ENCODE results near the gene RPS6KB1. TPM values are rescaled to one million over a fixed set of nuclear protein-coding genes. Genes with fewer than 3 reads are reported as not detected.
"Not testable (repeated sequence)": the region's sequence is repeated elsewhere in the genome, so short reads cannot be mapped to it uniquely, and the experiment has no call there.

RPS6KB1 gene
- total and polyA plus RNA-seq, 10 donors: 8.2 to 51.5 (median 45.8) TPM

GRCh38 chr17:59950049-59950448 is 57.1 kb downstream of the RPS6KB1 start:
- Histone ChIP-seq H3K9me3 (no peaks in the 10 kb centered on the region), H3K4me3 (no peak overlapping the region), H3K27ac (no peak overlapping the region), H3K27me3 (replicated peaks in 1 of 7) (no peaks in the 10 kb centered on the region), H3K36me3 (peaks cover 0 to 94% (median 53%) of the 10 kb centered on the region in 6 donors), H3K4me1 (no peaks in the 10 kb centered on the region)
- DNase-seq: no peak
- WGBS, 5 donors: 94 to 97% (median 94%) methylated on average over 3 of the region's 3 CpGs
- TF ChIP-seq, protein P1, sequence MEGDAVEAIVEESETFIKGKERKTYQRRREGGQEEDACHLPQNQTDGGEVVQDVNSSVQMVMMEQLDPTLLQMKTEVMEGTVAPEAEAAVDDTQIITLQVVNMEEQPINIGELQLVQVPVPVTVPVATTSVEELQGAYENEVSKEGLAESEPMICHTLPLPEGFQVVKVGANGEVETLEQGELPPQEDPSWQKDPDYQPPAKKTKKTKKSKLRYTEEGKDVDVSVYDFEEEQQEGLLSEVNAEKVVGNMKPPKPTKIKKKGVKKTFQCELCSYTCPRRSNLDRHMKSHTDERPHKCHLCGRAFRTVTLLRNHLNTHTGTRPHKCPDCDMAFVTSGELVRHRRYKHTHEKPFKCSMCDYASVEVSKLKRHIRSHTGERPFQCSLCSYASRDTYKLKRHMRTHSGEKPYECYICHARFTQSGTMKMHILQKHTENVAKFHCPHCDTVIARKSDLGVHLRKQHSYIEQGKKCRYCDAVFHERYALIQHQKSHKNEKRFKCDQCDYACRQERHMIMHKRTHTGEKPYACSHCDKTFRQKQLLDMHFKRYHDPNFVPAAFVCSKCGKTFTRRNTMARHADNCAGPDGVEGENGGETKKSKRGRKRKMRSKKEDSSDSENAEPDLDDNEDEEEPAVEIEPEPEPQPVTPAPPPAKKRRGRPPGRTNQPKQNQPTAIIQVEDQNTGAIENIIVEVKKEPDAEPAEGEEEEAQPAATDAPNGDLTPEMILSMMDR (IDR thresholded peaks at IDR 0.05 in 8 of 11, conservative IDR thresholded peaks at IDR 0.05 in 3 of 11): no peak
- TF ChIP-seq POLR2AphosphoS5 (IDR thresholded peaks at IDR 0.05) (no peak), POLR2A (IDR thresholded peaks at IDR 0.05) (no peak)
- intact Hi-C loops (cut with DNase I; ENCODE audit: low total_unique reads): no loop called here

- Histone ChIP-seq H3K36me3 (peaks cover 0 to 100% (median 34%) of the 10 kb centered on the region in 6 donors), H3K9me3 (no peaks in the 10 kb centered on the region), H3K27me3 (replicated peaks in 1 of 7) (no peaks in the 10 kb centered on the region), H3K4me3 (no peak overlapping the region), H3K4me1 (no peaks in the 10 kb centered on the region), H3K27ac (no peak overlapping the region)
- DNase-seq: no peak
- intact Hi-C loops (cut with DNase I; ENCODE audit: low total_unique reads): no loop called here
- 87 to 94% (median 91%) methylated on average over 3 of the region's 3 CpGs for WGBS, 5 donors
- TF ChIP-seq POLR2A (IDR thresholded peaks at IDR 0.05): no peak
- TF ChIP-seq, protein P1 (IDR thresholded peaks at IDR 0.05 in 8 of 11, conservative IDR thresholded peaks at IDR 0.05 in 3 of 11): no peak
- TF ChIP-seq POLR2AphosphoS5 (IDR thresholded peaks at IDR 0.05): no peak
Measured at GRCh38 chr17:59954856-59955255, 61.9 kb downstream of the RPS6KB1 start.

DNA sequence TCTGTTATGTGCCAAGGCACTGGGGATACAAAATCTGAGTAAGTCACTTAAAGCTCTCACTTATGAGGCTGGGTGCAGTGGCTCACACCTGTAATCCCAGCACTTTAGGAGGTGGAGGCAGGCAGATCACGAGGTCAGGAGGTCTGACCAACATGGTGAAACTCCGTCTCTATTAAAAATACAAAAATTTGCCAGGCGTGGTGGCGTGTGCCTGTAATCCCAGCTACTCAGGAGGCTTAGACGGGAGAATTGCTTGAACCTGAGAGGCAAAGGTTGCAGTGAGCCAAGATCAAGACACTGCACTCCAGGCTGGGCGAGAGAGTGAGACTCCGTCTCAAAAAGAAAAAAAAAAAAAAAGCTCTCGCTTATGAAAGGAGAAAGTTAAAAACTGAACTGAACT is 66.7 kb downstream of the RPS6KB1 start:
- H3K27me3 ChIP-seq (replicated peaks in 1 of 7); DNase-seq; intact Hi-C loops (cut with DNase I; ENCODE audit: low total_unique reads); H3K27ac ChIP-seq; H3K4me3 ChIP-seq; H3K9me3 ChIP-seq: not testable (repeated sequence)
- 92 to 98% (median 97%) methylated on average over 8 of the region's 8 CpGs for WGBS, 5 donors
- peaks cover 0 to 75% (median 18%) of the 10 kb centered on the region in 6 donors for H3K36me3 ChIP-seq
- peaks cover 9 to 25% (median 17%) of the 10 kb centered on the region in 6 donors for H3K4me1 ChIP-seq

GRCh38 chr17:59962739-59963318 is 69.9 kb downstream of the RPS6KB1 start:
- WGBS, 5 donors: 90 to 97% (median 94%) methylated on average over 6 of the region's 6 CpGs
- H3K27ac ChIP-seq: no peak overlapping the region
- intact Hi-C loops (cut with DNase I; ENCODE audit: low total_unique reads): no loop called here

More at GRCh38 chr17:59962739-59963318, 69.9 kb downstream of the RPS6KB1 start:
- H3K4me1 ChIP-seq: peaks cover 13 to 36% (median 22%) of the 10 kb centered on the region in 6 donors
- no peaks in the 10 kb centered on the region for H3K9me3 ChIP-seq
- peak overlapping the region in 1 of 8 donors; percentile 77 for H3K4me3 ChIP-seq
- H3K36me3 ChIP-seq: peaks cover 0 to 42% (median 1%) of the 10 kb centered on the region in 6 donors
- no peak for DNase-seq
- TF ChIP-seq POLR2AphosphoS5 (IDR thresholded peaks at IDR 0.05): no peak
- TF ChIP-seq, protein P1 (IDR thresholded peaks at IDR 0.05 in 8 of 11, conservative IDR thresholded peaks at IDR 0.05 in 3 of 11): no peak
- no peak for TF ChIP-seq POLR2A (IDR thresholded peaks at IDR 0.05)
- H3K27me3 ChIP-seq (replicated peaks in 1 of 7): no peaks in the 10 kb centered on the region
